ENCODE data around the gene EPB41L1.

Gene EPB41L1

GRCh38 chr20:36193977-36194712 is 39.6 kb downstream of the EPB41L1 start:
- DNase-seq (ENCODE audit: low read depth in 2 of 2) = no peak

DNA sequence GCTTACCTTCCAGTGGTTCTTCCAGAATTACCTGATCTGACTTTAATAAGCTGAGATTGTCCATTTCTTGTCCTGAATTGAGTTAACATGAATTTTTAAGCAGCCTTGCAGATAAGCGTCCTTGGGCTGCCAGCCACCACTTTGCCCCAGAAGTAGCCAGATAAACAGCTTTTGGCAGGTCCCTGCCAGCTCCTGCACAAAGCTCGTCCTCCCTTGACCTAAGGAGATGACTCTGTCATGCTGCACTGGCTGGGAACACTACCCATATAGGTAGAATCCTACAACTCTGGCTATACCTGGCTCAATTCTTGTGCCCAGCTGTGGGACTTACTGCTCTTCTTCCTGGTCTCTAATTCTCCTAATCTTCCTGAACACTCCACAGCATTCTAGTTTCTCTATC is 42.1 kb downstream of the EPB41L1 start:
- no peak for DNase-seq (ENCODE audit: low read depth in 2 of 2)

- no peak for DNase-seq (ENCODE audit: low read depth in 2 of 2)
Observed at GRCh38 chr20:36197271-36197670, 42.7 kb downstream of the EPB41L1 start.

DNA sequence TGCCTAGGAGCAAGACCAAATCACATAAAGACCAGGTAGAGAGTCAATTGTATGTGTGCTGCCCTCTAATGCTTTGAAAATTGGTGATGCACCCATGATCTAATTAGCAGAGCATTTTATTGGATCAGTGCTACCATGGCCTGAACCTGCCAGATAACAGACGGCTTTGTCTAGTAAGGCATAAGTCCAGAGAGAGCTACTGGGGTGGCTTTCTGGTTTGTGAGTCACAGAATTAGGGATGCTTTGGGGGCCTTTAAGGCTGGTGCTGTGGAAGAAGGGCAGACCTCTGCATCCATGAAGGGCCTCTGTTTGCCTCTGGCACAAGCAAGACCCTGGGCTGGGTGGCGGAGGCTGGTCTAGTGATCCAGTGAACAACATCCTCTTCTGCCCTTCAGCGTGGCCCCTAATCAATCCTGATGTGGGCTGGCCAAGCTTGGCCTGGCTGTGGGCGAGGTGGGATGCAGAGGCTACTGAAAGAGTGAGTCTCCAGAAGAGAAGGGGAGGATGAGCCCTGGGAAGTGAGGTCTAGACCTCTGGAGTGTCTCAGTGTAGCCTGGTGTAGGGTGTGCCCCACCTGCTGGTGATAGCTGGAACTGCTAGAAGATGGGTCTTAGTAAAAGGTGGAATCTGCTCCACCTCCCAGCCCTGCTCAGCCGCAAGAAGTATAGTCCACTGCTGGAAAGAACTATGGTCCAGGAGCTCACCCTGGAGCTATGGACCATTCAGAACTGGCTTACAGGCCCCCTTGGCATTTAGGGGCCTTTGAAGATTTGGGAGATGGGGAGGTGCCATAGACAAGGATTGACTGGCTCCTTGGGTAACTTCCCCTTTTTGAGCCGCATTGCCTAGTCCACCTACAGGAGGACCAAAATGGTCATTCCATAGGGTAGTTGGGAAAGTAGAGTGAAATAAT is 45.1 kb downstream of the EPB41L1 start:
- DNase-seq (ENCODE audit: low read depth in 2 of 2) = peak; percentile 73 to 76

DNA sequence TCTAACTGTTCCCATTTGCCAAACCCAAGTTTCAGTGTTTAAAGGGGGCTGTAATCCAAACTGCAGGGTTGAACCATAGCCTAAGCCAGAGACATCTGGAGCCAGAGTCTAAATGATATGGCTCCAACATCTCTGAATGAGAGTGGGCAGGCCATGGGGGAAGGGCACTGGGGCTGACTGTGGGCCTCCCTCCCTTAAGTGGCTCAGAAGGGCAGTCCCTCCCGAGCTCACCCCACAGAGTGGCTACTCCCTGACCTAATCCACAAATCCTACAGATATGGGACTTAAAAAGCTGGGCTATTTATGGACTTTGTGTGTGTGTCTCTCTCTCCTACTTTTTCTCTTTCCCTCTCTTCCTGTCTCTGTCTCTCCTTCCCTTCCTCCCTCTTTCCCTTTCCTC is 45.9 kb downstream of the EPB41L1 start:
- DNase-seq (ENCODE audit: low read depth in 2 of 2) = no peak

DNA sequence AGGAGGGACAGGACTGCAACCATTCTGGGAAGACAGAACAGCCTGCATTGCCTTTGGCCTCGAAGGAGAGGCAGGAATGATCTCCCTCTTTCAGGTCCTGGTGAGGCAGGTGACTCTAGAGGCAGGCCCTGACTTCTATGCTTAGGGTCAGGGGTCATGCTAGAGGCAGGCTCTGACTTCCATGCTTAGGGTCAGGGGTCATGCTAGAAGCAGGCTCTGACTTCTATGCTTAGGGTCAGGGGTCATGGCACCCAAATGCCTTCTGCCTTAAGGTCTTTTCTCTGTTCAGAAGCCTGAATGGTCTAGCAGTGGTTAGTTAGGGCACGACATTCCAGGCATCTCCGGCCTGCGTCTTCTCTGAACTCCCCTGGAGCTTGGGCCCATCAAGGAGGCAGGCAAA is 46.7 kb downstream of the EPB41L1 start:
- DNase-seq (ENCODE audit: low read depth in 2 of 2) = no peak

GRCh38 chr20:36202891-36203338 is 48.4 kb downstream of the EPB41L1 start:
- peak; percentile 69 to 74 for DNase-seq (ENCODE audit: low read depth in 2 of 2)

- no peak for DNase-seq (ENCODE audit: low read depth in 2 of 2)
Observed at GRCh38 chr20:36203861-36204260, 49.3 kb downstream of the EPB41L1 start.

GRCh38 chr20:36205026-36205425 is 50.5 kb downstream of the EPB41L1 start:
- no peak for DNase-seq (ENCODE audit: low read depth in 2 of 2)

- DNase-seq (ENCODE audit: low read depth in 2 of 2) = no peak
Observed at GRCh38 chr20:36206068-36206467, 51.5 kb downstream of the EPB41L1 start.

DNA sequence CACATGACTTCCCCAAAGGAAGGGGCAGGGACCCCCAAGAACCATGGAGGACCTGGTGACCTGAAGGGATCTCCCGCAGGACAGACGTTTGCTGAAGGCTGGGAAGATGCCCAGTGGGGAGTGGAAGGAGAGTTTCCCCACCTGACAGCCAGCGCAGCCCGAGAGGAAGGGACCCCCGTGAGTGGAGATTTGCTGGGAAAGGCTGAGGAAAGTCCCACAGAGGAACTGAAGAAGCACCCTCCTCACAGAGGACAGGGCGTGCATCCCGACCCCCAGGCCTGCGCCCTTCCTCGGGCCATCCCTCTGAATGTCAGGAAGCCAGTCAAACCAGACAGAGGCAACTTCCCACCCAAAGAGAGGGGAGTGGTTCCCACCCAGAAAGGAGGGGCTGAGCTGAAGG is 52.1 kb downstream of the EPB41L1 start:
- DNase-seq (ENCODE audit: low read depth in 2 of 2) = no peak

DNA sequence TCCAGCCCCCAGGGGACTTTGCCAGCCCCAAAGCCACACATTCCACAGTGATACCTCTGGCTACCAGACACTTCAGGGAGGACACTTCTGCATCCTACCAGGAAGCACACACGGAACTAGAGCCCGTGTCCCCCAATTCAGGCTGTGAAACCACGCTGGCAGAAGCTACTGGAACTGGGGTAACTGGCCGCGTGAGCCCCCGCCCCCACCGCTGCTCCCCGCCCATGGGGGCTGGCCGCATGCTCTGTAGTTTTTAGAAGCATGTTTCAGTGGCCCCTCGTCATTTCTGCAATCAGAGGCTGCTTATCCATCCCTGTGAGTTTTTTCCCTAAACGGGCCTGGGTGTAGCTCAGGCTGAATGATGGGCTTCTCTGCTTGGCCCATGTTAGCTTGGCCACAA is 53.1 kb downstream of the EPB41L1 start:
- DNase-seq (ENCODE audit: low read depth in 2 of 2) = no peak

GRCh38 chr20:36208257-36208656 is 53.7 kb downstream of the EPB41L1 start:
- DNase-seq (ENCODE audit: low read depth in 2 of 2) = no peak

GRCh38 chr20:36210436-36211021 is 56.0 kb downstream of the EPB41L1 start:
- no peak for DNase-seq (ENCODE audit: low read depth in 2 of 2)

- DNase-seq (ENCODE audit: low read depth in 2 of 2) = no peak
Observed at GRCh38 chr20:36213362-36213761, 58.8 kb downstream of the EPB41L1 start.

GRCh38 chr20:36214684-36215256 is 60.2 kb downstream of the EPB41L1 start:
- no peak for DNase-seq (ENCODE audit: low read depth in 2 of 2)

GRCh38 chr20:36215778-36216177 is 61.2 kb downstream of the EPB41L1 start:
- no peak for DNase-seq (ENCODE audit: low read depth in 2 of 2)

DNA sequence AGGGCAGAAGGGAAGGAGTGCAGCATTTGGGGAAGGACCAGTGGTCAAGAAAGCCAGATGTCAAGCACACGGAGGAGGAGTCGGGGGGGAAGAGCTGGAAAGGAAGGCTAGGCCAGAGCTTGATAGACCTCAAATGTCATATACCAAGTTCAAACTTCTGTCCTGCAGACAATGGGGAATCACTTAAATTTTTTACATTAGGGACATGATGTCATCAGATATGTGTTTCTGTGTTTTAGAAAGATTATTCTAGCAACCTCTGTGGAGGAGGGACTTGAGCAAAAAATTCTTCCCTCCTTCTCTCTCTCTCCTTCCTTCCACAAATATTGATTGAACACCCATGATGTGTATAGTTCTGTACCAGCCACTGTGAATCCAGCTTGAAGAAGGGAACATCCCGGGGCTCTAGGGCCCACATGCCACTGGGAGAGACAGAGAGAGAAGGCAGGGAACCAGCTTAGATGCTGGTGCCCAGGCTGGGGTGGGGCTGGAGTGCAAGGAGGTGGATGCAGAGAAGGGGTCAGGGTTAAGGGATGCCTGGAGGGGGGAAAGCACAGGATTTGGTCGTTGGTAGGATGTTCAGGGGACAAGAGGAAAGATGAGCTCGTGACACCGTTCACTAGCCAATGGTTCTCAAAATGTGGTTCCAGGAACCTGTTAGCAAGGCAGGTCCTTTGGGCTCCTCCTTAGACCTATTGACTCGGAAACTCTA is 61.9 kb downstream of the EPB41L1 start:
- no peak for DNase-seq (ENCODE audit: low read depth in 2 of 2)

DNA sequence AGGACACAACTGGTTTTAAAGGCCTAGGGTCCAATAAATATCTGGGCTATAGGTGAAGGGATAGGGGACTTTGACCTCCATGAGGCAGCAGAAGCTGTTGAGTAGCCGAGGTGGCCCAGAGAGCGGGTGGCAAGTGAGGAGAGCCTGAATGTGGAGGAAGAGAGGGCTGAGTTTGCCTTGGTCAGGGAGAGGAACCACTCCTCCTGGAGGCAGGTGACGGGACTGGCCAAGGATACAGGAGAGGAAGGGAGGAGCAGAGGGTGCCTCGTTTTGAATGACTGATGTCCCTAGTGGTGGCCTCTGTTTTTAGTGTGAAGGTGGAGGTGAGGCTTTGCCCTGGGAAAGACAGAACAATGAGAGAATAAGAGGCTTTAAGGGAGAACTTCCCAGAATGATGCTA is 62.7 kb downstream of the EPB41L1 start:
- DNase-seq (ENCODE audit: low read depth in 2 of 2) = no peak

DNA sequence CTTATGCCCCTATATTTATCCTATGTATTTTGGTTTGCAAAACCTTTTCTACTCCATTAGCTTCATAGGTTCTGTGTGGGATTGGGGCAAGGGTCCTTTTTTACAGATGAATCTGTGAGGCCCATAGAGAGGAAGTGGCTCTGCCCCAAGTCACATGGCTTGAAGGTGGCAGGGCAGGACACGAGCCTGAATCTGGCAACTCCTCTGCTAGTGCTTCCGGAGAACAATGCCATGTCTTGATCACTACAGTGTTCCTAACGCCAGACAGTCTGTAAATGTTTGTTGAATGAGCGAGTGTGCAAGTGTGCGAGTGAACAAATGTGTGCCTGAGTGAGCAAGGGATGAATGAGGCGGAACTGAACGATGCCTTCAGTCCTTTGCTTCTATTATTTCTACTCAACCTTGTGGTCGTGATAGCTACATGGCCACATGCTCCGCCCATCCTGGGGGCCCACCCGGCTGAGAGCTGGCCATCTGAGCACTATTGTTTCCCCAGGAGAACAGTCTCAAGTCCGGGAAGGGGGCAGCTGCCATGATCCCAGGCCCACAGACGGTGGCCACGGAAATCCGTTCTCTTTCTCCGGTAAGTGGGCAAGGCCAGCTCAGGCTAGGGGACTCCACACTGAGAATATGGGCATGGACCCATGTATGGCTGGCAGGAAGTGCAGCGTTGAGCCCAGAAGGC is 64.0 kb downstream of the EPB41L1 start:
- DNase-seq (ENCODE audit: low read depth in 2 of 2) = no peak

DNA sequence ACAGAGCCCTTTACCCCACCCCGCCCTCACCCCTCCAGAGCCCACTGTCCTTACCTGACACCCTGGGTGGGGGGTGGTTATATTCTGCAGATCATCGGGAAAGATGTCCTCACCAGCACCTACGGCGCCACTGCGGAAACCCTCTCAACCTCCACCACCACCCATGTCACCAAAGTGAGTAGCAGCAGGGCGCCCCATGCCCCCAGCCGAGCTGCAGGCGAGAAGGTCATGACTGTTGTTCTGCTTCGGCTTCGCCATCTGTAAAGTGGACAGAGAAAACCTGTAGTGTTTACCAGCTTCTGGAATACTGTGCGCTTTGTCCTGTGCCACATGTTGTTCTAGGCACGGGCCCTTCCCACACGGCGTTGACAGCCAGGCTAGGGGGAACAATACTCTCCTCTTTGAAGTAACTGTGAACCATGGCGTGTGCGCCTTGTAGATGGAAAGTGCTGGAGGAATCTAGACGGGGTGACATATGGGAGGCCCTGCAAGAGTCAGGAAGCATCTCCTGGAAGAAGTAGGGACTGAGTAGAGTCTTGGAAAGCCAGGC is 65.2 kb downstream of the EPB41L1 start:
- DNase-seq (ENCODE audit: low read depth in 2 of 2) = no peak

Measured in activated CD4-positive, alpha-beta T cell treated with anti-CD3 and anti-CD28 coated beads for 24 hours (primary cell).